ENCODE results near the gene MXRA5. TPM values are rescaled to one million over a fixed set of nuclear protein-coding genes. Genes with fewer than 3 reads are reported as not detected.

Gene MXRA5
- total and polyA plus RNA-seq, 10 of the 15 experiments (the other 5 are each of a cell fraction or from before 2014, with no cell fraction given): 0.01 to 0.03 TPM; not detected in 8

DNA sequence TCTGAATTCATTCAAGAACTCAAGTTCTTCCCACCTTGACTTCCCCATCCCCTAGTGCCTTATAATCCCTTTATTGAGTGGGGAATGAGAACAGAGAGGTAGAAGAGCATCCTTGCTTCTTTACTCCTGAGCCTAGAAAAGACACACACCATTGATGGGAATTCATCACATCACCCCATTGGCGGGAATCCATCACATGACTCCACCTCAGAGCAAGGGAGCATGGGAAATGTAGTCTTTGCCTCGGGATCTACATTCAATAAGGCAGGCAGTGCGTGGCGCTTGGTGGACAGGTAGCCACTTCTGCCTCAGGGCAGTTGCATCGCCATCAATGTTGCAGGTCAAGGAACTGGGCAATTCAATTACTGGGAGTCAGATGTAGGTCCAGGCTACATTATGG, 50.7 kb downstream of the MXRA5 start:
- no peak for ATAC-seq
- no peaks in the 10 kb centered on the region for H3K27me3 ChIP-seq (replicated peaks in 1 of 2; ENCODE audit: control insufficient read depth in 2 of 2, insufficient read depth in 2 of 2, low read length in 1 of 2)
- H3K27ac ChIP-seq (ENCODE audit: control insufficient read depth, insufficient read depth): no peak overlapping the region
- H3K4me2 ChIP-seq (ENCODE audit: control insufficient read depth, insufficient read depth): no peak overlapping the region
- TF ChIP-seq, protein P1, sequence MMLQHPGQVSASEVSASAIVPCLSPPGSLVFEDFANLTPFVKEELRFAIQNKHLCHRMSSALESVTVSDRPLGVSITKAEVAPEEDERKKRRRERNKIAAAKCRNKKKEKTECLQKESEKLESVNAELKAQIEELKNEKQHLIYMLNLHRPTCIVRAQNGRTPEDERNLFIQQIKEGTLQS (IDR thresholded peaks at IDR 0.05; ENCODE audit: borderline replicate concordance, extremely low read depth, low read depth, low read length): peak; percentile 42; the same call in 1 of the 2 replicates
- TF ChIP-seq SIX5 (IDR thresholded peaks at IDR 0.05; ENCODE audit: low read depth, low read length, severe bottlenecking) (peak; percentile 57), PRDM15 (CRISPR knock-in tag; IDR thresholded peaks at IDR 0.05) (no peak)
- TF ChIP-seq, protein P2, sequence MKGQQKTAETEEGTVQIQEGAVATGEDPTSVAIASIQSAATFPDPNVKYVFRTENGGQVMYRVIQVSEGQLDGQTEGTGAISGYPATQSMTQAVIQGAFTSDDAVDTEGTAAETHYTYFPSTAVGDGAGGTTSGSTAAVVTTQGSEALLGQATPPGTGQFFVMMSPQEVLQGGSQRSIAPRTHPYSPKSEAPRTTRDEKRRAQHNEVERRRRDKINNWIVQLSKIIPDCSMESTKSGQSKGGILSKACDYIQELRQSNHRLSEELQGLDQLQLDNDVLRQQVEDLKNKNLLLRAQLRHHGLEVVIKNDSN (IDR thresholded peaks at IDR 0.05; ENCODE audit: borderline replicate concordance, extremely low read length, insufficient read depth, low read depth, low read length): peak; percentile 63
- H3K36me3 ChIP-seq (ENCODE audit: control insufficient read depth in 2 of 2, insufficient read depth in 2 of 2, low read length in 1 of 2): no peaks in the 10 kb centered on the region
- no peaks in the 10 kb centered on the region for H4K20me1 ChIP-seq (ENCODE audit: control insufficient read depth, insufficient read depth)
- intact Hi-C loops (cut with micrococcal nuclease; ENCODE audit: unreplicated experiment) (no loop called here), in situ Hi-C loops (cut with MboI) (no loop called here)
- CTCF ChIA-PET: no interaction called here
- RAD21 ChIA-PET (ENCODE audit: unreplicated experiment): no interaction called here
- BruUV-seq (replicated peaks): no TSS peak
- H3K9me3 ChIP-seq (replicated peaks; ENCODE audit: control insufficient read depth, insufficient read depth, low read length): no peaks in the 10 kb centered on the region
- H3K79me2 ChIP-seq (ENCODE audit: control insufficient read depth, insufficient read depth, low read length): no peaks in the 10 kb centered on the region
- WGBS (ENCODE audit: insufficient coverage, insufficient replicate concordance, low lambda C conversion rate, missing lambda C conversion rate): 12% methylated on average over 5 of the region's 5 CpGs
- SMC1A ChIA-PET (ENCODE audit: uncharacterized antibody, unreplicated experiment): no interaction called here
- no peak for FAIRE-seq
- H2AFZ ChIP-seq (ENCODE audit: control insufficient read depth, low read depth, low read length): no peak overlapping the region
- no peak overlapping the region for H3K9ac ChIP-seq (ENCODE audit: control insufficient read depth, insufficient read depth, low read length)
- H3K4me1 ChIP-seq (ENCODE audit: control insufficient read depth, insufficient read depth, low read length): no peaks in the 10 kb centered on the region
- POLR2A ChIA-PET: no interaction called here
- no peak for DNase-seq (ENCODE audit: low read depth, low spot score)
- H3K4me3 ChIP-seq: no peak overlapping the region
